ENCODE measurements around the gene ITFG2. TPM values are rescaled to one million over a fixed set of nuclear protein-coding genes. Genes with fewer than 3 reads are reported as not detected.
A peak's percentile ranks its signal among the peaks of the same experiment; 100 is the strongest.

Gene ITFG2
- polyA plus RNA-seq, 12 donors, result 23.3 to 76.4 (median 27.6) TPM; not detected in 1

DNA sequence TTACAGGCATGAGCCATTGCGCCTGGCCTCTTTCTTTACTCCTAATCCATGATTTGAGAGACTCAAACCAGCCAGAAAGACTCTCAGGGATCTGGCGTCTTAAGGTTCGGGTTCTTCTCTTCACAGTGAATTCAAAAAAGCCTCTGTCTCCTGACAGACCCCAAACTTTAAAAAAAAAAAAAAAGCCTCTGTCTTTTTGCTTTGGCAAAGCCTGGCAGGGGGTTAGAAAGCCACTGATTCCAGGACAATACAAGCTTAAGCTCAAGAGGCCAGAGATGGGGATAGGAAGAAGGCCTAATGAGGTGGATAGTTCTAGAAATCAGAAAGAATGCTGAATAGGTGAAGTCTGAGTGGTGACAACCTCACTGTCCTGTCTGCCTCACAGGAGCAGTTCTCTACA is 13.6 kb downstream of the ITFG2 start:
- no peak for DNase-seq

DNA sequence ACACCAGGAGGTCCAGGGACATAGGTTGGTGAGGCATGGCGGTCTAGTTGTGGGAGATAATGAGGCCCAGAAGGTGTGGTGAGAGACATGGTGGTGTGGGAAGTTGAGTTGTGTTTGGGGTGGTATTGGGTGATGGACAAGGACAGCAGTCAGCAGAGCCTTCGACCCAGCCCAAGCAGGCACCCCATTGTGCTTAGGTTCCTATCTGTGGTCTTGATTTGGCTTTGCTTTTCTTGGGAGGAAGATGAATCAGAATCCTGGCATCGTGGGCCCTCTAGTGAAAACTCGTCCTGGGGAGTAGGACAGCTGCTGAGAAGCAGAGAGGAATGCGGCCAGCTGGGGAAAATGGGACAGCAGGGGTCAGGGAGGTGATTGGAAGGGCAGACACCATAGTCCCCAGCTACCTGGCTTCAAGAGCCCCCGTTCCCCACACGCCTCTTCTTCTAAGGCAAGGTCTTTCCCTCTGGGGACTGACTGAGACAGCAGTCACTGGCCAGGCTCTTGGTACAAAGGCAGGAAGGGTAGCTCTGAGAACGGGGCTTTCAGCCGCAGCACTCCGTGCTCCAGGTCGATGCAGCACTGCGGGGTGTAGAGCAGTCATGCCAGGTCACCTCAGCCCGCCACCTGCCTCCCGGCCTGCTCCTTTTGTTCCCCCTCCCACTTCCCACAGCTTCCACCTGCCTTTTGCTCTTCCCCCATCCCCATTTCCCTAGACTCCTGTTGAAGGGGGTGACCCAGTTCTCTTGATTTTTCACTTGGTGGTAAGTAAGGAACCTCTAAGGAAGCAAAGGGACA is 14.4 kb downstream of the ITFG2 start:
- no peak for DNase-seq

DNA sequence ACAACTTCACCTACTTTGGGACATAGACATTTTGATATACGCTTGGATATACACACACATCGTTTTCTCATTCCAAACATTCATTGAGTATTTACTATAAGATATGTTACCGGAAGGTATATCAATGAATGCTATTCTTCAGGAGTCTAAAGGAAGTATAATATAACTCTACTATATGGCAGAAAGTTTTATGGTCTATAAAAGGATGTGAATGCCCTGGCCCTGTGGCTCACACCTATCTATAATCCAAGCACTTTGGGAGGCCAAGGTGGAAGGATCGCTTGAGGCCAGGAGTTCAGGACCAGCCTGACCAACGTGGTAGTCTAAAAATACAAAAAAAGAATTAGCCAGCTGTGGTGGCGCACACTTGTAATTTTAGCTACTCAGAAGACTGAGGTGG is 16.8 kb downstream of the ITFG2 start:
- no peak for DNase-seq

DNA sequence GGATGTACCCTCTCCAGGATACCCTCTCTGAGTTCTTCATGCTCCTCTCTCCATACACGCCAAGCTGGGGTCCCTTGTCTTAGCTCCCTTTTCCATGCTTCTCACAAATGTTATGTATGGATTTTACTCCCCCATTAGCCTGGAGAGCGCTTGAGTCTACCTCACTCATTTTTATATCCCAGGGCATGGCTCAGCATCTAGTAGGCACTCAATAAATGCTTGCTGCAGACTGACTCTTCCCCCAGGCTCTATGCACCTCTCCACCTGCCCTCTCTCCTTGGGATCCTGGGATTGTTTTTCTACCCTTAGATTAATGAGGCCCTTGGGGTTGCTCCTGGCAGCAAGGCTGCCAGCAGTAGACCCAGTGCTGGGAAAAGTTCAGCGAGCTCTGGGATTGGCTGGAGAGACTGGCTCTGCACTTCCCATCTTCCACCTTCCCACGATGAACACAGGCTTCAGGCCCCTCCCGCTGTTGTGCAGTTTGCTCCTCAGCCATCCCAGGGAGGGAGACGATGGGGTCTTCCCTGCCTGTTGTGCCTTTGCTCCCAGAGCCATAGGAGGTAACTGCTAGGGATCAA is 20.2 kb downstream of the ITFG2 start:
- no peak for DNase-seq

DNA sequence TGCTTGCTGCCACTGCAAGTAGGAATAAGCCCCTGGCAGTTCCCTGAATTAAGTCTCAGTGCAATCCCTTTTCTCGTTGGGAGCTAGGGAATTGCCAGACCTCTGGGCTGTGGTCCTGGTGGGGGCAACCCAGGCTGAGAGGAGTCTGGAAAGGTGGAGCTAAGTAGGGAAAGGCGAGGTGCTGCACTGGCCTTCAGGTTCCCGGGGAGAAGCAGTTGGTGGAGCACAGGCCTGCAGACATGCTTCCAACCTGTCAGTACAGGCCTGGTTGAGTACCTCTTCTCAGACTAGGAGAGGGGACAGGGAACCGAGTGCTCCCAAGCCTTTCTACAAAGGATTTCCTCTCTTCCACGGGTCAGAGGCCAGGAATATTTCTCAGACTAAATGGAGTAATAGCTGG is 20.9 kb downstream of the ITFG2 start:
- no peak for DNase-seq

DNA sequence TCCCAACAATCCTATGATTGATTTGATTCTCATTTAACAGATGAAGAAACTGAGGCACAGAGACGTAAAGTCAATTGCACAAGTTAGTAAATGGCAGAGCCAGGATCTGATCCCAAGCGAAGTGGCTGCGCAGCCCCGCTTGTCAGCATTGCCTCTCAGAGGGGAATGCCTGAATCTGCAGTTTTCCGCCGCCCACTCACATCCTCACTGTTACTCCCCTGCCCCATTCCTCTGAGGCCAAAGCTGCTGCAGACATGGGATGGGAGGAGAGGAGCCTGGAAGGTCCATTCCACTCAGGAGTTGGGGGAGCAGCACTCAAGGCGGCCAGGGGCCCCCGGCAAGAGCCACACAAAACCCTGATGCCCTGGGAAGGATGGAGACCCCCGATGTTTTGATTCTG is 21.3 kb downstream of the ITFG2 start:
- no peak for DNase-seq

DNA sequence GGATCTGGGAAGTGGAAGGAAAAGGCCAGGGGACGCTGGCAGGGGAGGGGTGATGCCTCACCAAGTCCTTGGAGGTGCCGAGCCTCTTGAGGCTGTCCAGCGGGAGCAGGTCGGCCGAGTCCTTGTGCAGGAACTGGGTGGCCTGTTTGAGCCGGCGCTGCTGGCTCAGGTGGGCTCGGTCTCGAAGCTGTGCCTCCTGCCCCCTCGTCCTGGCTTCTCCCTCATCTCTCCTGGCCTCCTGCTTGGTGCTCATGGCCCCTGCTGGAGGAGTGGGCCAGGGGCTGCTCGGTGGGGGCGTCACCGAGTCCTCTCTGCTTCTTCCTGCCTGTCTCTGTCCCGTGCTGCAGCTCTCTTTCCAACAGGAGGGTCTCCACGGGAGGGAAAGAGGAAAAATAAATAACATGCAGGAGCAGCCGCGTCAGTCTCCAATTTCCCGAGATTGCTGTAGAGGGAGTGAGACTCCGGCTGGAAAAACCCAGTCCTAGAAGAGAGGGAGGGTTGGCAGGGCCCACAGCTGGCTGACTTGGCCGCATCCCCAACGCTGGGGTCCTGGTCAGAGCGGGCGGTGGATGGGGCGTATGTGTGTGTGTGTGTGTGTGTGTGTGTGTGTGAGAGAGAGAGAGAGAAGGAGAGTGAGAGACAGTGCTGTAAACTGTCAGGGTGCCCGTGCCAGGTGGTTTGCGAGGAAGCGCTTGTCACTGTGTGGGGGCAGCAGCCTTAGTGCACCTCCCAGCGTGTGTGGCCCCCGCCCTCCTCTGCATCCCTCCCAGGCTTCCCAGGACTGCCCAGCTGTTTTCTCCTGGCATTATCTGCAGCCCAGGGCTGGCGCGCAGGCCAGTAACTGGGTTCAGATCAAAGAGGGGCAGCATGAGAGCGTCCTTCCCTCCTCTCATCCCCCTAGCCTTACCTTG is 22.4 kb downstream of the ITFG2 start, which contains the start of gene NRIP2:
Gene NRIP2 (minus strand): TSS at position 455 of the 911 bp plus-strand sequence. CDS start 52 bp downstream, at position 403.
- DNase-seq, result peak; percentile 74

DNA sequence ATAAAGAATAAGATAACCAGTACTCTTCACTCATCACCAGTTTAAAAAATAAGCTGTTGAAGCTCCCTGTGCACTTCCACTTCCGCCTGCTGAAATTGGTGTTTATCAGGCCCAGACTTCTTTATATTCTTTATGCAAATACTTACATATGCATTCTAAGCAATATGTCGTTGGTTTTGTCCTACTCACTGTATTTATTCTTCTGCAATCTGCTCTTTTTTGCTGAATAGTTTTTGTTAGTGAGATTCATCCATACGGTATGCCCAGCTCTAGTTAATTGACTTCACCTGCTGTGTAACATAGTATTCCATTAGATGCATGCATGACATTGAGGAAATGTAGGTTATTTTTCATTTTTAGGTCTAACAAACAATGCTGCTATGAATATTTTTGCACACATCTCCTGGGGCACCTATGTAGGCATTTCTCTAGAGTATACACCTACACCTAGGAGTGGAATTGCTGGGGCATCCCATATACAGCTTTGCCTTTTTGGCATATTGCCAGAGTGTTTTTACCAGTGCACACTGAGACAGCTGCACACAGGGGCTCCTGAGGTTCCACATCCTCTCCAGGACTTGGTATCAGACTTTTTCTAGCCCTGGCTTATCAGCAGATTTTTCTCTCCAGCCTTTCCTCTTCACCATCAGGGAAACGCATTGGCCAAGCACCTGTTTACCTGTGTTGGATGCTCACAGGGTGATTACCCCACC is 23.4 kb downstream of the ITFG2 start:
- DNase-seq, result no peak

DNA sequence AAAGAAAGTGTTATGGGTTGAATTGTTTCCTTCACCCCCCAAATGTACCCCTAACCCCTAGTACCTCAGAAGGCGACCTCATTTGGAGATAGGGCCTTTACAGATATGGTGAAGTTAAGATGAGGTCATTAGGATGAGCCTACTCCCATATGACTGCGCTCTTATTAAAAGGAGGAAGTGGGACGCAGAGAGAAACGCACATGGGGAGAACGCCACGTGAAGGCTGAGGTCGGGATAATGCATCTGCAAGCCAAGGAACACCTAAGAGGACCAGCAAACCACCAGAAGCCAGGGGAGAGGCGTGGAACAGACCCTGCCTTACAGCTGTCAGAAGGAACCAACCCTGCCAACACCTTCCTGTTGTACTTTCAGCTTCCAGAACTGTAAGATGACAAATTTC is 24.1 kb downstream of the ITFG2 start:
- DNase-seq, result no peak

DNA sequence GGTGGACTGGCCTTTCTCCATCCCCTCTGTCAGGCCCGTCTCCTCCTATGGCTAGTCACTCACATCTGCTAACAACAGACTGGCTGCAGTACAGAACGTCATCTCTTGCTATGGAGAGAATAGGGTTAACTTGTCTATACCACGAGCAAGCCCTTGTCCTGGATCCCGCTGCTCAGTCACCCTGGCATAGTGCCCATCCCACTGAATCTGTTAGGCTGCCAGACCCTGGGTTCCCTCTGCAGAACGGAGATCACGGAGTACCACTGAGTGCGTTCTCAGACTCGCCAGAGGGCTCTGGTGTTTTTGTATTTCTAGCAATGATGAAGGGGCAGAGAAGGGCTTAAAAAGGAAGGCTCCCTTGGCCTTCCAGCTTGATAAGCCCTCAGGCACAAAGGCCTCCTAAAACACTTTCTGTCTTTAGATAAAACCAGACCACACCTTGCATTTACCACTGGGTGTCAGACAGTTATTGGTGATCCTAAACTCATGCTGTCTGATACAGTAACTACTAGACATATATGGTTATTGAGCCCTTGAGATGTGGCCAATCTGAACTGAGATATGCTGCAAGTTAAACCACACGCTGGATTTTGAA is 28.7 kb downstream of the ITFG2 start:
- DNase-seq, result no peak

DNA sequence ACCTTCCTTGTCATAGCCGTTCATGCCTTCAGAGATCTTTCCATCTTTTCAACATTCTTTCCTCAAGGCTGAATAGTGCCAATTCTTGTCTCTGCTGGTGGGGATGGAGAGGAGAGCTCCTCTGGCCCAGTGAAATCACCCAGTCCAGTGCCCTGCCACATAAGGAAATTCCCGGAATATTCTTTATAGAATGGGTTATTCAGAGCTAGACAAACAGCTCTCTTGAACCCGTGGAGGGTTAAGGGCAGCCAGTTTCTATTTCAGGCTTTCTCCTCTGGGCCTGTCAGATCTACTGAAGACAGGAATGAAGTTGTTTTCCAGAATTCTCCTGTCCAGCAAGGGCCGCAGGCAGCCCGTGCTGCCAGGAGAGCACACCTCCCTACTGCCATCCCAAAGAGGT is 30.5 kb downstream of the ITFG2 start:
- no peak for DNase-seq

DNA sequence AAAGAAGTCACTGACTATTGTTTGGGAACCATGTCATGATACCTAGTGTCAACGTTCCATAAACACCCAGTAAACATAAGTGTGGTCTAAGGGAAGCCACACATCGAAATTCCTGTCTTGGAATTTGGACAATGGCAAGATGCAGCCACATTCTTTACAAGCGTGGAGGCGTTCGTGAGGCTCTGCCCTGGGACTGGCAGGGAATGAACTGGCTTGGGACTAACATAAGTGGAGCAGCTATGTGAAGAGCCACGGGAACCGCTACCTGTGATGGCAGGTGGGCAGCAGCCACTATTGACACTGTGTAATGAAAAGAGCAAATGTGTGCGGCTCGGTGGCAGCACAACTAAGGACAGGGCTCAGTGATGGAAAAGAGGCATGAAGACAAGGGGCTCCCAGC is 32.3 kb downstream of the ITFG2 start:
- DNase-seq, result no peak

DNA sequence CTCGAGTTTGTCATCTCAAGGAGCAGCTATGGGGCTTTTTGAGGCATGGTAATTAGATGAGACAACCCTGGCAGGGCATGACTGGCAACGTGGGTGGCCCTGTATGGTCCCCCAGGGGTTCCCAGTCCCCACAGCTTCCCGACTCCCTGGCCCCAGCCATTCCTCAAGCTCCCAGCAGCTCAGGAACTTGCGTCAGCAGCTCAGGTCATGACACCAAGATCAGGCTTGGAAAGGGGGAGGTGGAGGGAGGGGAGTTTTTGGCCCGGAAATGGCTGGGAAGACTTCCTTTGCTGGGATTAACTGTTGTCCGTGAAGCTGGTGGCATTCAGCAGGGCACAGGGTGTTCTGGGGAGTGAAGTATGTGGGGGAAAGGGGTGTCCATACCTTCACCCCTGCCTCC is 32.8 kb downstream of the ITFG2 start:
- no peak for DNase-seq

DNA sequence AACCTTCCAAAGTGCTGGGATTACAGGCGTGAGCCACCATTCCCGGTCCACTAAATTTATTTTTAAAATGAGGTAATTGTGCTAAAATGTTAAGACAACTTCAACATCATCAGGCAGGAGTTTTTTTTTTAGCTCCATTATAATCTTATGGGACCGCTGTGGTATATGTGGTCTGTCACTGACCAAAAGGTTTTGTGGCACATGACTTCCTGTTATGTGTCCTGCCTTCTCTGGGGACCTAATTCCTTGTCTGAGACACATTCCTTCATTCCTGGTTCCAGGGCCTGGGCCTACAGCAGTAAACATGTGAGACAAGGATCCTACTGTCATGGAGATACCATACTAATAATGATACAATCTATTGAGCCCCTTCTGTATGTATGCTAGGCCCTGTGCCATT is 39.5 kb downstream of the ITFG2 start:
- no peak for DNase-seq

DNA sequence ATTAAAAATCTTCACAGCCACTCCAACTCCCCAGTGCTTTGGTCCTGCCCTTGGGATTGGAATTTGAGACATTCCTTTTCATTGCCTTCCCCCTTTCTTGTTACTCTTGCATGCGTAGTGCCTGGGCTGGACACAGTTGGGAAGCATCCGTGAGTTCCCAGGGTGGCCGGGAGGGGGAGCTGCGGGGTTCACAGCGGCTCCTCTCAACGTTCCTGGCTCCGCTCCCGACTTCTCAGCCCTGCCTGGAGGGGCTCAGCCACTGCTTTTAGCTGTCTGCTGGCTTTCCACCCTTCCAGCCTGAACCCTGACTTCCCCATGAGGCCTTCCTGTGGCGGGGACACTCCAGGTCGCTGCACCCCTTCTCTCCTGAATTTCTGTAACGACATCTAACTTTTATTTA is 41.2 kb downstream of the ITFG2 start:
- peak; percentile 83 for DNase-seq

DNA sequence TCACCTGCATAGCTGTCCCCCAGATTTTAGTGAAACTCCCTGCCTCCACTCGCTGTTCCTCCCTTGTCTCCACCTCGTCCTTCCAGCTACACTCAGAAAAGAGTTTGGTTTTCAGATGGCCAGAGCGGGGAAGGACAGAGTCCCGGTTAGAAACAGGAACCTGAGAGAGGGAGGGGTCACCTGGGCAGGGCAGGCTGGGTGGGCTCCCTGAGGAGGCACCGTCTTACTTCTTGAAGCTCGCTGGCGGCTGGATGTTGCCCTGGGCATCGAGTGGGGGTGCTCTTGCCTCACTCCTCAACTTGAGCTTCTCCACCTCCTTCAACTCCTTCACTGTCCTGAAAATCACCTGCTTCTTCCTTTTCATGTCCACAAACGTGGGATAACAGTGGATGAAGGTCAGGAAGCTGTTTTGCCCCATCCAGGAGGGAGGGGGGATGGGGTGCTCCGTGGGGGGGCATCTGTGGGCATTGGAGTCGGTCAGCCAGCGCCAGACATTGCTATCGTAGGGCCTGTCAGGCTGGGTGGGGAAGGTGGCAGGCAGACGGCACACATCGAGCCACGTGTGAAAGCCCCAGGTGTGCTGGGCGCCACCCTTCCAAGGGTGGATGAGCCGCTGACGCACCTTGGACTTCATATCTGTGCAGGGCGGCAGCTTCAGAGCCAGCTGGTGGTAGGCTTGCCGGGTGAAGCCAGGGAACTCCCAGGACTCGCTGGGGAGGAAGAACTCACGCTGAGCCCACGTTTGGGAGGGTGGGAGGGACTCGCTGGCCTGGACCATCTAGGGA is 42.4 kb downstream of the ITFG2 start:
- no peak for DNase-seq

DNA sequence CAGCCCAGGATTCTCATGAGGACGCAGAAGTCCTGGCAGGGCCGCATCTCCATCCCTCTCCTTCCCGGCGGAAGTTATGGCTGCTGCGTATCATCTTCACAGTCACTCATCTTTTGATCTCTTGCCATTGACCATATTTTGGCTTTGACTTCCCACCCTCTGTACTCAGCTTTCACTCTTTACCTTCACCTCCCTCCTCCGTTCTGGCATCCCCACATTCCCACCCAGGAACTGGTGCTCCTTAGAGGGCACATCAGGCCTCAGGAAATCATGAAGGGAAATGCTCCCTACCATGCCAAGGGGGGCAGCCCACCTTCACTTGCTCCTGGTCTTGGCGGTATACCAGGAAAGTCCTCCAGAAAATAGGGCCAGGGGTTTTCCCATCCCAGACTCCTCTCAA is 43.1 kb downstream of the ITFG2 start:
- DNase-seq, result no peak

DNA sequence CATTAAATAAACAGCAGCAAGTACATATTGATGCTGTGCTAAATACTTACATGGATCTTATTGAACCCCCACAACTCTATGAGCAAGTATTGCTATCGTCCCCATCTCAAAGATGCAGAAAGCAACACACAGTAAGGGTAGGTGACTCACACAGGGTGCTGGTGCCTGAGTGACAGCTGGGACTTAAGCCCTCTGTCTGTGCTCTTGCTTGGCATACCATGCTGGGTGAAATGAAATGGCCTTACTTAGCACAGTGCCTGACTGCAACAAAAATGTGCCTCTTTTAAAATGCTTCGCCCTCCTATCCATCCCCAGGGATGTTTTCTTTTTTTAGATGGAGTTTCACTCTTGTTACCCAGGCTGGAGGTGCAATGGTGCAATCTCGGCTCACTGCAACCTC is 43.6 kb downstream of the ITFG2 start:
- DNase-seq, result no peak

DNA sequence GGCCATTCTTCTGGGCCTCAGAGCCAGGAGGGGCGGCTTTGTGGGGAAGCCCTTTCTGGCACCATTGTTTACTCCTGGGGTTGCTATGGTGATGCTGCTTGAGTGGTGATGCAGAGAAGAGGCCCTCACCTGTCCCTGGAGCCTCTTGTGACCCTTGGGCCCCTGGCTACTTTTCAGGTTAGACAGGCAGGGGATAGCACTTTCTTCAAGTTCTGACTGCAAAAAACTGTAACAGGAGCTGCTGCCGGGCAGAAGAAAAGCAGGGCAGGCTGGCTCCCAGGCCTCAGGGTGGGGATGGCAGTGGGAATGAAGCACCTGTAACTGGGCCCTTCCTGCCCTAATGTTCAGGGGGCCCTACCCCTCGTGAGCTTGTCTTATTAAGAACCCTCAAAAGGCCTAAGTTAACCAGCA is 44.6 kb downstream of the ITFG2 start, which contains the start of gene TEX52:
Gene TEX52 (minus strand): TSS at position 19 of the 411 bp plus-strand sequence. CDS start 13 bp downstream, at position 6.
- no peak for DNase-seq

DNA sequence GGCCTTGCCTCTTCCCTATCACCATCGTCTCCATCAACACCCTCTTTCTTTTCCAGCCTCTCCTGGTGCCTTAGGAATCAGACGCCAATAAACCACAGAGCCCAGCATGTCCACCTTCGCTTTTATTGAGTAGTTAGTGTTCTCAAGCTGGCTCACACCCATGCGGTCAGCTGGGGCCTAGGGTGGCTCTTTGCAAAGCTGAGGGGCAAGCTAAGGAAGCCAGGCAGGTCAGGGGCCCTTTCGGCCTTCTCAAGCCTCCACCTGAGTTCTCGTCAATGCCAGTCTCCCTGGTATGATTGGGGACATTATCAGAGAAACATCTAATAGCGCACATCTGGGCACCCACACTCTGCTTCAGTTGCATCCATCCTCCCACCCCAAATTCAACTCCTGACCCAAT is 45.1 kb downstream of the ITFG2 start:
- DNase-seq, result no peak

DNA sequence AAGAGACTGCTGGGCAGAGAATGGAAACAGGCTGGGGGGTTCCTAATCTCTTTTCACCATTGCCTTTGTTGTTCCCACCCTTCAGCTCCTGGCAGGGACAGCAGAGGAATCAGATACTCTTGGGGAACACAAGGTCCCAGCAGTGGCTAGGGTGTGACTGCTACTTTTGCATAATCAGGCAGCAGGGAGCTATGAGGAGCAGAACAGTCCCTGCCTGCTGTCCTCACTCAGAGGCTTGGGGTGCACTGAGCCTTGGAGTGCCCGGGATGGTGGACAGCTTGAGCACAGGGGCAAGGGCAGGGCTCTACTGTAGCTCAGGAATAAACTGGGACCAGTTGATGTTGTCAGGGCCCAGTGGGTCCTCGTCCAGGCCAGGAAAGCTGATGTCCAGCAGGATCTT is 45.9 kb downstream of the ITFG2 start:
- no peak for DNase-seq

All from muscle of arm (tissue), 12 donors.